ENCODE data around the gene IFT25. TPM values are rescaled to one million over a fixed set of nuclear protein-coding genes. Genes with fewer than 3 reads are reported as not detected.

The IFT25 gene
- total and polyA plus RNA-seq, 2 experiments from 2014 or later = 28.2 to 109 TPM

DNA sequence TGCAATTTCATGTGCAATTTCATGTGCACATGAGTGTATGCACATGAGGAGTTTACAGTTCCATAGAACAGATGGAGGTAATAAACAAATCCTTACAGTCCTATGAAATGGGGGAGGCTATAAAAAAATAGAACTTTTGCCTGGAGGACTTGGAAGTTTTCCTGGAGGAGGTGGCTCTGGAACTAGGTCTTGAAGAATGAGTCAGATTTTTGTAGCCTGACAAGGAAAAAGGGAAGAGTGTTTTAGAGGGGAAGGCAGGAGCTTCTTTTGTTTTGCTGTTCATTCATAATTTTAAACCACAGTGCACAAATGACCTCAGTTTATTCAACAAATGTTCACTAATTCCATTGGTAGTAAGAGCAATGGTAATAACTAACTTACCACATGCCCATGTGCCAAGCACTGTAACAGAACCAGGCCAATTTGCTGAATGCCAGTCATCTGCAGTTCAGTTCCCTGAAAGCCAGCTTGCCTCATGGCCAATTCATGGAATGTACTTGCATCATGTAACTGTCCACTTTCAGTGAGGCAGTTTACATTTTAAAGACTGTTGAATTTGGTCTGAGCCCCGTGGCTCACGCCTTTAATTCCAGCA lies 48.8 kb downstream of the IFT25 start:
- Histone ChIP-seq H3F3A (replicated peaks; ENCODE audit: low read depth) (no peaks in the 10 kb centered on the region), H3K79me2 (replicated peaks; ENCODE audit: insufficient read depth) (no peaks in the 10 kb centered on the region), H3K36me3 (ENCODE audit: insufficient read depth) (no peaks in the 10 kb centered on the region), H3K4me2 (no peak overlapping the region), H3K27me3 (ENCODE audit: insufficient read depth) (no peaks in the 10 kb centered on the region), H3K9me2 (ENCODE audit: insufficient read depth) (no peaks in the 10 kb centered on the region), H3K27ac (ENCODE audit: low read depth) (no peak overlapping the region), H2AFZ (no peak overlapping the region), H3K4me3 (no peak overlapping the region), H4K20me1 (replicated peaks; ENCODE audit: insufficient read depth) (no peaks in the 10 kb centered on the region), H3K4me1 (ENCODE audit: insufficient read depth) (no peaks in the 10 kb centered on the region)
- no peak for TF ChIP-seq JUNB (IDR thresholded peaks at IDR 0.05; ENCODE audit: unreplicated experiment)
- no peak for TF ChIP-seq CREB1 (CRISPR knock-in tag; IDR thresholded peaks at IDR 0.05; ENCODE audit: low read depth)
- TF ChIP-seq CTCF (conservative IDR thresholded peaks at IDR 0.05; ENCODE audit: low read depth in 2 of 2) = no peak
- no peak for TF ChIP-seq REST (IDR thresholded peaks at IDR 0.05; ENCODE audit: unreplicated experiment)
- no peak for TF ChIP-seq ZNF462 (CRISPR knock-in tag; IDR thresholded peaks at IDR 0.05)
- TF ChIP-seq EZH2phosphoT487 (IDR thresholded peaks at IDR 0.05; ENCODE audit: unreplicated experiment) = no peak
- TF ChIP-seq EZH2 (IDR thresholded peaks at IDR 0.05; ENCODE audit: low read depth, unreplicated experiment) = no peak
- no peak for TF ChIP-seq ZNF331 (CRISPR knock-in tag; IDR thresholded peaks at IDR 0.05; ENCODE audit: low read depth)
- no peak for TF ChIP-seq POLR2AphosphoS5 (IDR thresholded peaks at IDR 0.05; ENCODE audit: low read depth)
- no peak for TF ChIP-seq ETS1 (IDR thresholded peaks at IDR 0.05)
- TF ChIP-seq STAT1 (IDR thresholded peaks at IDR 0.05; ENCODE audit: unreplicated experiment) = no peak
- peaks cover 2% of the 10 kb centered on the region for H3K27me3 Mint-ChIP-seq (ENCODE audit: insufficient read depth, low read depth, poor library complexity)
- H3K4me1 Mint-ChIP-seq = no peaks in the 10 kb centered on the region; the same call in 2 of the 3 replicates
- no peak overlapping the region for H3K27ac Mint-ChIP-seq
- H3K9me3 Mint-ChIP-seq = no peaks in the 10 kb centered on the region
- ATAC-seq (no peak), DNase-seq (ENCODE audit: low spot score) (no peak)
- H3K4me3 Mint-ChIP-seq = no peak overlapping the region
- H3K36me3 Mint-ChIP-seq (ENCODE audit: low read depth) = no peaks in the 10 kb centered on the region

Measured in GM23338 (cell line).